NCI-H187 treated with DMSO at 0.1 percent for 48 hours (cell line): ENCODE data around the gene AEBP1.
"Not testable (repeated sequence)": the region's sequence is repeated elsewhere in the genome, so short reads cannot be mapped to it uniquely, and the experiment has no call there.

Source experiments
- DNase-seq: peaks from one replicate; lab custom pipeline; 2025; lab: John Stamatoyannopoulos, UW

Gene AEBP1

GRCh38 chr7:44120395-44120794 is 16.2 kb downstream of the AEBP1 start:
- no peak for DNase-seq

GRCh38 chr7:44121761-44122420 is 17.7 kb downstream of the AEBP1 start:
- no peak for DNase-seq

GRCh38 chr7:44122529-44122928 is 18.4 kb downstream of the AEBP1 start:
- DNase-seq: no peak

GRCh38 chr7:44123190-44124003 is 19.3 kb downstream of the AEBP1 start, which contains the start of gene POLD2:
Gene POLD2 (minus strand): TSS chr7:44123548. CDS start chr7:44122053, 1,495 bp downstream.
- peak; percentile 85 for DNase-seq

- DNase-seq: no peak
Measured at GRCh38 chr7:44124822-44125202, 20.7 kb downstream of the AEBP1 start.

- not testable (repeated sequence) for DNase-seq
Measured at GRCh38 chr7:44126574-44126973, 22.4 kb downstream of the AEBP1 start.

GRCh38 chr7:44127161-44127560 is 23.0 kb downstream of the AEBP1 start:
- no peak for DNase-seq

- DNase-seq: no peak
Measured at GRCh38 chr7:44128721-44129582, 24.8 kb downstream of the AEBP1 start.

- no peak for DNase-seq
Measured at GRCh38 chr7:44131173-44132029, 27.3 kb downstream of the AEBP1 start.

GRCh38 chr7:44132039-44132438 is 27.9 kb downstream of the AEBP1 start:
- no peak for DNase-seq

- DNase-seq: no peak
Measured at GRCh38 chr7:44133295-44133694, 29.1 kb downstream of the AEBP1 start.

GRCh38 chr7:44134943-44135628 is 30.9 kb downstream of the AEBP1 start:
- DNase-seq: no peak

GRCh38 chr7:44136731-44137130 is 32.6 kb downstream of the AEBP1 start:
- DNase-seq: no peak

GRCh38 chr7:44138698-44139097 is 34.6 kb downstream of the AEBP1 start:
- DNase-seq: no peak

GRCh38 chr7:44139311-44140010 is 35.3 kb downstream of the AEBP1 start:
- no peak for DNase-seq

GRCh38 chr7:44140341-44140740 is 36.2 kb downstream of the AEBP1 start:
- no peak for DNase-seq

GRCh38 chr7:44141221-44141850 is 37.2 kb downstream of the AEBP1 start, which contains the start of gene MYL7:
Gene MYL7 (minus strand): TSS chr7:44141332. CDS start chr7:44141305, 27 bp downstream.
- DNase-seq: no peak

- DNase-seq: no peak
Measured at GRCh38 chr7:44142028-44142427, 37.9 kb downstream of the AEBP1 start.

GRCh38 chr7:44143646-44144250 is 39.6 kb downstream of the AEBP1 start:
- DNase-seq: no peak
